Measurements from ENCODE around the gene IRX6. TPM values are rescaled to one million over a fixed set of nuclear protein-coding genes. Genes with fewer than 3 reads are reported as not detected.

The IRX6 gene
- total and polyA plus RNA-seq, 2 experiments from 2014 or later: not detected

DNA sequence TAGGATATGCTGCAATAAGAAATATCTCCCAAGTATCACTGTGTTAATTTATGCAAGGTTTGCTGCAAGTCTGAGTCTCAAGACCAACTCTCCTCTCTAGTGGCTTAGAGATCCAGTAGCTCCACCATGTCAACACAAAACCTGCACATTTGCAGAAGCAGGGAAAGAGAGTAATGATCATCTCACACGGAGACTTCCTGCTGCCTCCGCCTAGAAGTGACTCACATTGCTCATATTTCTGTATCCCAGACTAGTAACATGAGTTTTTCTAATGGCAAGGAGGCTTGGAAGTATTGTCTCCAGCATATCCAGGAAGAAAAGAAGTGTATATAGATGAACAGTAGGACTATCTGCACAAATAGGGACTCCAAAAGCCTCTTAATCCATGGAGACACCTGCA lies 15.0 kb upstream of the IRX6 start:
- 65 to 77% methylated on average over 2 of the region's 2 CpGs for WGBS, 2 experiments (ENCODE audit: low coverage in 1 of 2, low lambda C conversion rate in 2 of 2, missing lambda C conversion rate in 2 of 2)
- Histone ChIP-seq H3K36me3 (ENCODE audit: low read depth) (no peaks in the 10 kb centered on the region), H3K79me2 (ENCODE audit: insufficient read depth) (no peaks in the 10 kb centered on the region), H3K4me2 (ENCODE audit: unreplicated experiment) (no peak overlapping the region), H3K27me3 (replicated peaks; ENCODE audit: insufficient read depth) (no peaks in the 10 kb centered on the region; the same call in 1 of the 2 replicates), H3K9ac (no peak overlapping the region), H3K9me3 (ENCODE audit: low read depth) (no peaks in the 10 kb centered on the region), H3K4me1 (ENCODE audit: insufficient read depth) (no peaks in the 10 kb centered on the region), H3K27ac (no peak overlapping the region), H4K20me1 (ENCODE audit: insufficient read depth) (no peaks in the 10 kb centered on the region), H3F3A (ENCODE audit: insufficient read depth) (no peaks in the 10 kb centered on the region), H3K9me2 (ENCODE audit: insufficient read depth) (no peaks in the 10 kb centered on the region), H2AFZ (no peak overlapping the region), H3K4me3 (no peak overlapping the region)
- TF ChIP-seq EZH2 (IDR thresholded peaks at IDR 0.05; ENCODE audit: insufficient read depth, poor library complexity, severe bottlenecking) (no peak), EZH2phosphoT487 (IDR thresholded peaks at IDR 0.05; ENCODE audit: insufficient read depth, low read depth) (no peak)
- no peak for DNase-seq
- in situ Hi-C loops (cut with MboI): no loop called here

DNA sequence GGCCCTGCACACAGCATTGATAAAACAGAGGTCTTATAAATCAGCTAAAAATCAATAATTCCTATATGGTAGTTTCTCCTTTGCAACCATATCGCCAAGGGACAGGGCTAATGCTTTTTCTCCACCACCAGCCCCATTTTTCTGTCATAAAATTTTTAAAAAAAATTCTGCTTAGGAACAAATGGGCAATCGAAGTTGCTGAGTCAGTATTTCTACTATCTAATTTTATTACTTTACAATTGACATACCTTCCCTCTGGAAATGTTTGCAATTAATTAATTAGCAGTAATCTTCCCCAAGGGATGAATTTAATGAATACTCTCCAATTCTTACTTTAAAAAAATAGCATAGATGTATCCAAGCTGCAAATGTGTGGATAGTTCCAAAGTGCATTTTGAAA lies 1.7 kb upstream of the IRX6 start:
- no peak for DNase-seq
- H3K9ac ChIP-seq: no peak overlapping the region
- H3K79me2 ChIP-seq (ENCODE audit: insufficient read depth): no peaks in the 10 kb centered on the region
- no peak overlapping the region for H2AFZ ChIP-seq
- no peak overlapping the region for H3K27ac ChIP-seq
- H4K20me1 ChIP-seq (ENCODE audit: insufficient read depth): no peaks in the 10 kb centered on the region
- H3F3A ChIP-seq (ENCODE audit: insufficient read depth): no peaks in the 10 kb centered on the region
- 50 to 55% methylated on average over 2 of the region's 2 CpGs for WGBS, 2 experiments (ENCODE audit: low coverage in 1 of 2, low lambda C conversion rate in 2 of 2, missing lambda C conversion rate in 2 of 2)
- H3K4me1 ChIP-seq (ENCODE audit: insufficient read depth): no peaks in the 10 kb centered on the region
- no peaks in the 10 kb centered on the region for H3K9me2 ChIP-seq (ENCODE audit: insufficient read depth)
- no peak overlapping the region for H3K4me3 ChIP-seq
- peaks cover 64% of the 10 kb centered on the region for H3K27me3 ChIP-seq (replicated peaks; ENCODE audit: insufficient read depth)
- no peaks in the 10 kb centered on the region for H3K9me3 ChIP-seq (ENCODE audit: low read depth)
- H3K4me2 ChIP-seq (ENCODE audit: unreplicated experiment): no peak overlapping the region
- TF ChIP-seq EZH2phosphoT487 (IDR thresholded peaks at IDR 0.05; ENCODE audit: insufficient read depth, low read depth): no peak
- TF ChIP-seq EZH2 (IDR thresholded peaks at IDR 0.05; ENCODE audit: insufficient read depth, poor library complexity, severe bottlenecking): no peak
- H3K36me3 ChIP-seq (ENCODE audit: low read depth): no peaks in the 10 kb centered on the region
- in situ Hi-C loops (cut with MboI): no loop called here

DNA sequence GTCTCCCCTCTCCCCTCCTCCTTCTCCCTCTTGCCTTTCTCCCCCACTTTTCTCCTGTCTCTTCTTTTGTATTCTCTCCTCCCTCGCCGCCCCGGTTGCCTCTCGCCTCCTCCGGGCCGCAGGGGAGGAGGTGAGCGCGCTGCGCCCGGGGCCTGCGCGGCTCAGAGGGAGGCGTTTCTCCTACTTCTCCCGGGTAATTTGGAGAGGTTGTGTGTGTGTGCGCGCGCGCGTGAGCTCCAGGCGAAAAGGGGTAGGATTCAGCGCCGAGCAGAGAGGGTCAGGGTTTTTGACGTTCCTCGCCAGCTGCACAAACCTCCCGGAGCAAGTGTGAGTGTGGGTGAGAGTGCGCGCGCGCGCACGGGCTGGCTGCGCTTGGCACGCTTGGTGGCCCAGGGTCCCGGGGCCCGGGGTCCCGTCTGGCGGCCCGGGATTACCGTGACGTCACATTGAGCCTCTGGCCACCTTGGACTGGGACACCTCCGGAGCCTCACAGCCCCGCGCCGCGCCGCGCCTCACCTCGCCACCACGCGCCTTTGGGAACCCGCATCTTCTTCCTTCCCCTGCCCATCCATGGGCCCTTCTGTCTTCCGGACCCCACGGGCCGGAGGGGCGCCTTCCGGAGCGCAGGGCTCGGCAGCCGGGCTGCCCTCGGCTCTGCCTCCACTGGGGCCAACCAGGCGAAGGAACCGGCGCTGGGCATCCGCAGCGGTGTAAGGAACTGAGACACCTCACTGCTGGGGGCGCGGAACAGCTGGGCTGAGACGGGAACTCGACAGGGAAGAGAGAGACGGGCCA lies 479 bp downstream of the IRX6 start:
- H3K4me2 ChIP-seq (ENCODE audit: unreplicated experiment): no peak overlapping the region
- no peaks in the 10 kb centered on the region for H3K9me2 ChIP-seq (ENCODE audit: insufficient read depth)
- WGBS, 2 experiments (ENCODE audit: low coverage in 1 of 2, low lambda C conversion rate in 2 of 2, missing lambda C conversion rate in 2 of 2): 2 to 4% methylated on average over 62 to 66 of the region's 70 CpGs
- no peaks in the 10 kb centered on the region for H4K20me1 ChIP-seq (ENCODE audit: insufficient read depth)
- DNase-seq: peak; percentile 10
- in situ Hi-C loops (cut with MboI): no loop called here
- H3K4me3 ChIP-seq: no peak overlapping the region
- no peaks in the 10 kb centered on the region for H3K9me3 ChIP-seq (ENCODE audit: low read depth)
- no peak overlapping the region for H3K9ac ChIP-seq
- TF ChIP-seq EZH2phosphoT487 (IDR thresholded peaks at IDR 0.05; ENCODE audit: insufficient read depth, low read depth) (no peak), EZH2 (IDR thresholded peaks at IDR 0.05; ENCODE audit: insufficient read depth, poor library complexity, severe bottlenecking) (no peak)
- H3K79me2 ChIP-seq (ENCODE audit: insufficient read depth): no peaks in the 10 kb centered on the region
- no peak overlapping the region for H3K27ac ChIP-seq
- no peaks in the 10 kb centered on the region for H3K4me1 ChIP-seq (ENCODE audit: insufficient read depth)
- peaks cover 54% of the 10 kb centered on the region for H3K27me3 ChIP-seq (replicated peaks; ENCODE audit: insufficient read depth)
- H3K36me3 ChIP-seq (ENCODE audit: low read depth): no peaks in the 10 kb centered on the region
- H2AFZ ChIP-seq: no peak overlapping the region
- H3F3A ChIP-seq (ENCODE audit: insufficient read depth): no peaks in the 10 kb centered on the region

DNA sequence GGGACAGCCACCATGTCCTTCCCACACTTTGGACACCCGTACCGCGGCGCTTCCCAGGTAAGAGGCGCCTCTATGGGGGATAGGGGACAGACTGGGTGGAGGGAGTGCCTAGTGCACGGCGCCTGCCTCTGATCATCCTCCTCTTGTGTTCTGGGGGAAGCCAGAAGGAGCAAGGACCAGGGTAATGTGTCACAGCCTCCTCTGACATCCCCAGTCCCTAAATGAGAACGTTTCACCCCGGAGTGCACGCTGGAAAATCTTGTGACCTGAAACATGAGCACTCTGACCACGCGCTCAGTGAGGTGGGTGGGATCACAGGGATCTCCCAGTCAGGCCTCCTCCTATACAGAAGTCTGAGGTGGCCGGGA lies 1.1 kb downstream of the IRX6 start:
- Histone ChIP-seq H3K36me3 (ENCODE audit: low read depth) (no peaks in the 10 kb centered on the region), H3F3A (ENCODE audit: insufficient read depth) (no peaks in the 10 kb centered on the region), H3K27me3 (replicated peaks; ENCODE audit: insufficient read depth) (peaks cover 50% of the 10 kb centered on the region), H3K4me2 (ENCODE audit: unreplicated experiment) (no peak overlapping the region), H3K9ac (no peak overlapping the region), H3K9me3 (ENCODE audit: low read depth) (no peaks in the 10 kb centered on the region), H3K79me2 (ENCODE audit: insufficient read depth) (no peaks in the 10 kb centered on the region), H3K27ac (no peak overlapping the region), H3K4me3 (no peak overlapping the region), H3K9me2 (ENCODE audit: insufficient read depth) (no peaks in the 10 kb centered on the region), H3K4me1 (ENCODE audit: insufficient read depth) (no peaks in the 10 kb centered on the region), H4K20me1 (ENCODE audit: insufficient read depth) (no peaks in the 10 kb centered on the region), H2AFZ (no peak overlapping the region)
- in situ Hi-C loops (cut with MboI): no loop called here
- 1 to 3% methylated on average over 13 of the region's 13 CpGs for WGBS, 2 experiments (ENCODE audit: low coverage in 1 of 2, low lambda C conversion rate in 2 of 2, missing lambda C conversion rate in 2 of 2)
- DNase-seq: no peak
- TF ChIP-seq EZH2phosphoT487 (IDR thresholded peaks at IDR 0.05; ENCODE audit: insufficient read depth, low read depth) (no peak), EZH2 (IDR thresholded peaks at IDR 0.05; ENCODE audit: insufficient read depth, poor library complexity, severe bottlenecking) (no peak)

All from GM23248 (cell line).